ENCODE data around the gene COQ10B. TPM values are rescaled to one million over a fixed set of nuclear protein-coding genes. Genes with fewer than 3 reads are reported as not detected.

The COQ10B gene
- total RNA-seq = 10 to 100 TPM; 31.7 to 33.1 TPM
- 10 to 100 TPM; 44.9 to 88.1 TPM for polyA plus RNA-seq

GRCh38 chr2:197453123-197453913, at the start of gene COQ10B:
TSS of gene COQ10B (plus strand) at chr2:197453552. CDS start at chr2:197453561, 9 bp downstream.
- intact Hi-C loops (cut with micrococcal nuclease) = loop anchor here (1.0 to 5.0 kb wide), 8 partner anchors 18 to 1796 kb away; partner anchors contain the start of genes ANKRD44, HSPE1, MARS2 and SF3B1
- Mint-ChIP-seq H3K4me1 (peaks cover 28 to 65% (median 41%) of the 10 kb centered on the region in 4 donors), H3K36me3 (peaks cover 2 to 25% of the 10 kb centered on the region in 2 donors), H3K9me3 (no peaks in the 10 kb centered on the region), H3K27ac (peak within 1 kb of the TSS; percentile 99 to 100 (median 100)), H3K4me3 (peak within 1 kb of the TSS; percentile 96 to 100 (median 99)), H3K27me3 (peaks cover 2 to 3% of the 10 kb centered on the region in 2 donors)
- H3K36me3 ChIP-seq (ENCODE audit: insufficient read depth, low read length) = no peaks in the 10 kb centered on the region
- H3K9me3 ChIP-seq (ENCODE audit: control insufficient read depth in 1 of 2, low read length in 2 of 2) = no peaks in the 10 kb centered on the region
- ChIA-PET POLR2A (ENCODE audit: partially characterized antibody) (interaction anchor here (0.7 to 6.3 kb wide), 20 partner anchors 9 to 814 kb away, joined by 3 to 187 read pairs (median 4); partner anchors contain the start of genes CCDC150, GTF3C3, HSPD1 and HSPE1), CTCF (ENCODE audit: partially characterized antibody) (interaction anchor here (0.8 to 2.9 kb wide), 5 partner anchors 15 to 253 kb away, joined by 3 to 22 read pairs (median 4); partner anchors contain the start of genes HSPD1, HSPE1 and SF3B1)
- H3K27me3 ChIP-seq (ENCODE audit: insufficient read depth, low read length) = no peaks in the 10 kb centered on the region
- peak within 1 kb of the TSS; percentile 99 for H3K27ac ChIP-seq (ENCODE audit: low read depth, low read length)
- peaks cover 36% of the 10 kb centered on the region for H3K4me1 ChIP-seq (ENCODE audit: insufficient read depth, low read length)
- peak within 1 kb of the TSS; percentile 87 to 88 for H3K4me3 ChIP-seq (ENCODE audit: low read length in 2 of 2)
- peak; percentile 97 to 99 (median 99) for DNase-seq

GRCh38 chr2:197405582-197405981, 47.8 kb upstream of the COQ10B start:
- Mint-ChIP-seq H3K27me3 (no peaks in the 10 kb centered on the region), H3K27ac (no peak overlapping the region)
- intact Hi-C loops (cut with micrococcal nuclease) = no loop called here

GRCh38 chr2:197414039-197414438, 39.3 kb upstream of the COQ10B start:
- no peaks in the 10 kb centered on the region for H3K4me1 ChIP-seq (ENCODE audit: insufficient read depth, low read length)
- peaks cover 0 to 11% (median 6%) of the 10 kb centered on the region in 4 donors for H3K4me1 Mint-ChIP-seq
- peaks cover 78% of the 10 kb centered on the region for H3K36me3 ChIP-seq (ENCODE audit: insufficient read depth, low read length)
- ChIA-PET CTCF (ENCODE audit: partially characterized antibody) (no interaction called here), POLR2A (ENCODE audit: partially characterized antibody) (no interaction called here)
- intact Hi-C loops (cut with micrococcal nuclease) = no loop called here
- H3K4me3 ChIP-seq (ENCODE audit: low read length in 2 of 2) = no peak overlapping the region
- H3K27me3 ChIP-seq (ENCODE audit: insufficient read depth, low read length) = no peaks in the 10 kb centered on the region
- no peaks in the 10 kb centered on the region for H3K27me3 Mint-ChIP-seq
- H3K36me3 Mint-ChIP-seq = peaks cover 46 to 65% of the 10 kb centered on the region in 2 donors
- no peaks in the 10 kb centered on the region for H3K9me3 ChIP-seq (ENCODE audit: control insufficient read depth in 1 of 2, low read length in 2 of 2)
- peaks cover 0 to 1% (median 0%) of the 10 kb centered on the region in 8 donors for H3K9me3 Mint-ChIP-seq
- no peak overlapping the region for H3K27ac ChIP-seq (ENCODE audit: low read depth, low read length)
- peak overlapping the region in 4 of 7 donors; percentile 30 to 77 (median 37) for H3K27ac Mint-ChIP-seq
- H3K4me3 Mint-ChIP-seq = no peak overlapping the region
- DNase-seq = no peak

More at GRCh38 chr2:197405582-197405981, 47.8 kb upstream of the COQ10B start:
- Mint-ChIP-seq H3K36me3 (peaks cover 60 to 86% of the 10 kb centered on the region in 2 donors), H3K4me1 (peaks cover 0 to 1% (median under 1%) of the 10 kb centered on the region in 4 donors), H3K4me3 (no peak overlapping the region), H3K9me3 (peaks cover 0 to 2% (median 0%) of the 10 kb centered on the region in 8 donors)
- POLR2A ChIA-PET (ENCODE audit: partially characterized antibody) = no interaction called here
- H3K4me3 ChIP-seq (ENCODE audit: low read length in 2 of 2) = no peak overlapping the region
- no peaks in the 10 kb centered on the region for H3K9me3 ChIP-seq (ENCODE audit: control insufficient read depth in 1 of 2, low read length in 2 of 2)
- H3K27me3 ChIP-seq (ENCODE audit: insufficient read depth, low read length) = no peaks in the 10 kb centered on the region
- no peak overlapping the region for H3K27ac ChIP-seq (ENCODE audit: low read depth, low read length)
- H3K36me3 ChIP-seq (ENCODE audit: insufficient read depth, low read length) = peaks cover 88% of the 10 kb centered on the region
- DNase-seq = no peak
- CTCF ChIA-PET (ENCODE audit: partially characterized antibody) = interaction anchor here (1.2 kb wide), 1 partner anchor 292 kb away, joined by 4 read pairs; no protein-coding TSS in a partner anchor
- H3K4me1 ChIP-seq (ENCODE audit: insufficient read depth, low read length) = no peaks in the 10 kb centered on the region

- CTCF ChIA-PET (ENCODE audit: partially characterized antibody) = no interaction called here
- H3K9me3 Mint-ChIP-seq = peaks cover 0 to 1% (median 0%) of the 10 kb centered on the region in 8 donors
- Histone ChIP-seq H3K4me1 (ENCODE audit: insufficient read depth, low read length) (peaks cover 3% of the 10 kb centered on the region), H3K4me3 (ENCODE audit: low read length in 2 of 2) (no peak overlapping the region), H3K27me3 (ENCODE audit: insufficient read depth, low read length) (no peaks in the 10 kb centered on the region), H3K36me3 (ENCODE audit: insufficient read depth, low read length) (peaks cover 78% of the 10 kb centered on the region), H3K27ac (ENCODE audit: low read depth, low read length) (no peak overlapping the region), H3K9me3 (ENCODE audit: control insufficient read depth in 1 of 2, low read length in 2 of 2) (no peaks in the 10 kb centered on the region)
- no peaks in the 10 kb centered on the region for H3K27me3 Mint-ChIP-seq
- peak overlapping the region in 5 of 7 donors; percentile 24 to 77 (median 35) for H3K27ac Mint-ChIP-seq
- POLR2A ChIA-PET (ENCODE audit: partially characterized antibody) = interaction anchor here (1.4 kb wide), 1 partner anchor 20 kb away, joined by 5 read pairs; the partner anchor contains the start of gene SF3B1
- no peak for DNase-seq
- no peak overlapping the region for H3K4me3 Mint-ChIP-seq
- peaks cover 2 to 11% (median 6%) of the 10 kb centered on the region in 4 donors for H3K4me1 Mint-ChIP-seq
- intact Hi-C loops (cut with micrococcal nuclease) = no loop called here
- peaks cover 47 to 64% of the 10 kb centered on the region in 2 donors for H3K36me3 Mint-ChIP-seq
Observed at GRCh38 chr2:197414515-197414914, 38.8 kb upstream of the COQ10B start.

- no peak overlapping the region for H3K4me3 Mint-ChIP-seq
- no peak overlapping the region for H3K4me3 ChIP-seq (ENCODE audit: low read length in 2 of 2)
- intact Hi-C loops (cut with micrococcal nuclease) = no loop called here
- ChIA-PET CTCF (ENCODE audit: partially characterized antibody) (interaction anchor here (1.4 kb wide), 1 partner anchor 305 kb away, joined by 4 read pairs; no protein-coding TSS in a partner anchor), POLR2A (ENCODE audit: partially characterized antibody) (interaction anchor here (0.8 kb wide), 1 partner anchor 11 kb away, joined by 3 read pairs; no protein-coding TSS in a partner anchor)
- no peak for DNase-seq
- no peaks in the 10 kb centered on the region for H3K9me3 ChIP-seq (ENCODE audit: control insufficient read depth in 1 of 2, low read length in 2 of 2)
- H3K27me3 ChIP-seq (ENCODE audit: insufficient read depth, low read length) = no peaks in the 10 kb centered on the region
- peak overlapping the region in 3 of 7 donors; percentile 2 to 77 (median 65) for H3K27ac Mint-ChIP-seq
- H3K9me3 Mint-ChIP-seq = peaks cover 0 to 1% (median 0%) of the 10 kb centered on the region in 8 donors
- H3K27ac ChIP-seq (ENCODE audit: low read depth, low read length) = no peak overlapping the region
- peaks cover 72% of the 10 kb centered on the region for H3K36me3 ChIP-seq (ENCODE audit: insufficient read depth, low read length)
- peaks cover 43 to 64% of the 10 kb centered on the region in 2 donors for H3K36me3 Mint-ChIP-seq
- H3K27me3 Mint-ChIP-seq = no peaks in the 10 kb centered on the region
- H3K4me1 Mint-ChIP-seq = peaks cover 8 to 17% (median 15%) of the 10 kb centered on the region in 4 donors
- peaks cover 13% of the 10 kb centered on the region for H3K4me1 ChIP-seq (ENCODE audit: insufficient read depth, low read length)
Observed at GRCh38 chr2:197416268-197416667, 37.1 kb upstream of the COQ10B start.

GRCh38 chr2:197419438-197419837, 33.9 kb upstream of the COQ10B start:
- Mint-ChIP-seq H3K27ac (peak overlapping the region in 3 of 7 donors; percentile 17 to 44 (median 29)), H3K9me3 (peaks cover 0 to 1% (median 0%) of the 10 kb centered on the region in 8 donors), H3K4me3 (no peak overlapping the region), H3K27me3 (no peaks in the 10 kb centered on the region), H3K4me1 (peaks cover 14 to 34% (median 25%) of the 10 kb centered on the region in 4 donors), H3K36me3 (peaks cover 46 to 63% of the 10 kb centered on the region in 2 donors)
- DNase-seq = no peak
- Histone ChIP-seq H3K4me1 (ENCODE audit: insufficient read depth, low read length) (peaks cover 26% of the 10 kb centered on the region), H3K27me3 (ENCODE audit: insufficient read depth, low read length) (no peaks in the 10 kb centered on the region), H3K27ac (ENCODE audit: low read depth, low read length) (peak overlapping the region; percentile 3), H3K9me3 (ENCODE audit: control insufficient read depth in 1 of 2, low read length in 2 of 2) (no peaks in the 10 kb centered on the region), H3K4me3 (ENCODE audit: low read length in 2 of 2) (no peak overlapping the region), H3K36me3 (ENCODE audit: insufficient read depth, low read length) (peaks cover 64% of the 10 kb centered on the region)
- ChIA-PET CTCF (ENCODE audit: partially characterized antibody) (no interaction called here), POLR2A (ENCODE audit: partially characterized antibody) (no interaction called here)
- intact Hi-C loops (cut with micrococcal nuclease) = no loop called here

GRCh38 chr2:197423307-197423706, 30.0 kb upstream of the COQ10B start:
- H3K9me3 ChIP-seq (ENCODE audit: control insufficient read depth in 1 of 2, low read length in 2 of 2) = no peaks in the 10 kb centered on the region
- peaks cover 60% of the 10 kb centered on the region for H3K4me1 ChIP-seq (ENCODE audit: insufficient read depth, low read length)
- Mint-ChIP-seq H3K9me3 (no peaks in the 10 kb centered on the region), H3K36me3 (peaks cover 26 to 56% of the 10 kb centered on the region in 2 donors), H3K27ac (peak overlapping the region in 2 of 7 donors; percentile 15 to 60), H3K4me3 (peak overlapping the region in 1 of 8 donors; percentile 18), H3K4me1 (peaks cover 33 to 60% (median 48%) of the 10 kb centered on the region in 4 donors), H3K27me3 (no peaks in the 10 kb centered on the region)
- H3K36me3 ChIP-seq (ENCODE audit: insufficient read depth, low read length) = peaks cover 30% of the 10 kb centered on the region
- ChIA-PET CTCF (ENCODE audit: partially characterized antibody) (interaction anchor here (1.3 to 2.3 kb wide), 3 partner anchors 10 to 355 kb away, joined by 3 to 9 read pairs (median 5); no protein-coding TSS in a partner anchor), POLR2A (ENCODE audit: partially characterized antibody) (interaction anchor here (3.8 kb wide), 1 partner anchor 11 kb away, joined by 22 read pairs; the partner anchor contains the start of gene SF3B1)
- no peak overlapping the region for H3K4me3 ChIP-seq (ENCODE audit: low read length in 2 of 2)
- intact Hi-C loops (cut with micrococcal nuclease) = no loop called here
- H3K27me3 ChIP-seq (ENCODE audit: insufficient read depth, low read length) = no peaks in the 10 kb centered on the region
- no peak overlapping the region for H3K27ac ChIP-seq (ENCODE audit: low read depth, low read length)
- no peak for DNase-seq
